ENCODE measurements around the gene IL12RB1.

IL12RB1 gene

DNA sequence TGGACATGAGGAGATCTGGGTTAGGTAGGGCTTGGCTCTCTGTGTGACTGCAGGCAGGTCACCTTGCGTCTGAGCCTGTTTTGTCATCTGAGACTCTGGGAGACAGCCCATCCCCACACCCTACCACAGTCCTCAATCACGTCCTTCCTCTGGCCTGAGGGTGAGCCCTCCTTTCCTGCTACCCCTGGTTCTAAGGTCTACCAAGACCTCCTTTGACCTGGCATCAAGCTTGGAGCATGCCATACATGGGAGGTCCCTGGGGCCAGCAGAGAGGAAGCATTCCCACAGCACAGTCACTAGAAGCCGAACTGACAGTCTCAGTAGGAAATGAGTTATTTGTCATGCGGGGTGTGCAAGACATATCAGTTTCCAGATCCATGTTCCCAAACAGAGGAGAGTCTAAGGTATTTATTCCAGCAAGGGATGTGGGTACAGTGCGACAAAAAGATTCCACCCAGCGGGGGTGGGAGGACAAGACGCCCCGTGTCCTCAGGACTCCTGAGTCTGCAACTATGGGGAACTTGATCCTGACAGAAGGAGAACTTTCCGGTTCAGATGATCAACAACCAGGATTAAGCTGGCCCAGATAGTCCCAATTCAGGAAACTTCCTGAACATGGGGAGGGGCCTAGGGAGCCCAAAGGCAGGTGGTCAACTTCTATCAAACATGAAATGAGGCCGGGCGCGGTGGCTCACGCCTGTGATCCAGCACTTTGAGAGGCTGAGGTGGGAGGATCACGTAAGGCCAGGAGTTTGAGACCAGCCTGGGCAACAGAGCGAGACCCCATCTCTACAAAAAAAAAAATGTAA lies 69.3 kb downstream of the IL12RB1 start:
- peak overlapping the region in 1 of 2 donors; percentile 77 for H3K27ac Mint-ChIP-seq
- peaks cover 88% of the 10 kb centered on the region for H3K4me1 Mint-ChIP-seq
- H3K27me3 Mint-ChIP-seq, result no peaks in the 10 kb centered on the region
- peaks cover 0 to 5% of the 10 kb centered on the region in 2 donors for H3K9me3 Mint-ChIP-seq
- DNase-seq (no peak), ATAC-seq (no peak)
- H3K4me3 Mint-ChIP-seq, result no peak overlapping the region

DNA sequence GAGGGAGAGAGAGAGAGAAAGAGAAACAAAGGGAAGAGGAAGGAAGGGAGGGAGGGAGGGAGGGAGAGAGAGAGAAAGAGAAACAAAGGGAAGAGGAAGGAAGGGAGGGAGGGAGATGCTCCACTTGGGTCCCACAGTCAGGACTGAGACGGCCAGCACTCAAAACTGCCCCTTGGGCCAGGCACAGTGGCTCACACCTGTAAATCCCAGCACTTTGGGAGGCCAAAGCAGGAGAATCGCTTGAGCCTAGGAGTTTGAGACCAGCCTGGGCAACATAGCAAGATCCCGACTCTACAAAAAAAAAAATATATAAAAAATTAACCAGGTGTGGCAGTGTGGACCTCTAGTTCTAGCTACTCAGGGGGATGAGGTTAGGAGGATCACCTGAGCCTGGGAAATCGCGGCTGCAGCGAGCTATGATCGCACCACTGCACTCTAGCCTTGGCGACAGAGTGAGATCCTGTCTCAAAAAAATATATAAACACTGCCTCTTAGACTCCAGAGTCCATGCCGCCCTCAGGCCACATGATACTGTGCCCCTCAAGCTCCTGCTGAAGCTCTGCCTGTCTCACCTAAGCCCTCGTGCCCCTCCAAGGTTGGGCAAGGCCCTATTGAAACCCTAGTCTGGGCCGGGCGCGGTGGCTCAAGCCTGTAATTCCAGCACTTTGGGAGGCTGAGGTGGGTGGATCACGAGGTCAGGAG lies 70.4 kb downstream of the IL12RB1 start:
- H3K27me3 Mint-ChIP-seq, result no peaks in the 10 kb centered on the region
- DNase-seq (no peak), ATAC-seq (no peak)
- H3K4me1 Mint-ChIP-seq, result peaks cover 79% of the 10 kb centered on the region
- H3K9me3 Mint-ChIP-seq, result no peaks in the 10 kb centered on the region
- no peak overlapping the region for H3K4me3 Mint-ChIP-seq
- H3K27ac Mint-ChIP-seq, result peak overlapping the region in 1 of 2 donors; percentile 45

DNA sequence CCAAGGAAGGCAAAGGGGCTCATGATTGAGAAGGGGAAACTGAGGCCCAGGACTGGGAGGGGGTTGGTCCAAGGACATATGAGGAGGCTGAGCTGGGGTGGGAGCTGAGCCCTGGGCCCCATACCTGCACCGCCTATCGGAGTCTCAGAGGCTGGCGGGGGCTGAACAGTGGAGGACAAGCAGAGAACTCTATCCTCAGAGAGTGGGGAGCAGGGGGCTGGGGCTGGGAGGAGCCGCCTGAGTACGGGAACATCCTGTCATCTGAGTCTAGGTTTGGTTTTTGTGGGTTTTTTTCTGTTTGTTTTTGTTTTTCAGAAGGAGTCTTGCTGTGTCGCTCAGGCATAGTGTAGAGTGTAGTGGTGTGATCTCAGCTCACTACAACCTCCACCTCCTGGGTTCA lies 72.5 kb downstream of the IL12RB1 start:
- DNase-seq (peak in 1 of 2 donors; percentile 32), ATAC-seq (peak; percentile 77)
- Mint-ChIP-seq H3K4me1 (peaks cover 77% of the 10 kb centered on the region), H3K4me3 (peak overlapping the region; percentile 63 to 66), H3K27me3 (no peaks in the 10 kb centered on the region), H3K9me3 (no peaks in the 10 kb centered on the region), H3K27ac (peak overlapping the region; percentile 66 to 95)

DNA sequence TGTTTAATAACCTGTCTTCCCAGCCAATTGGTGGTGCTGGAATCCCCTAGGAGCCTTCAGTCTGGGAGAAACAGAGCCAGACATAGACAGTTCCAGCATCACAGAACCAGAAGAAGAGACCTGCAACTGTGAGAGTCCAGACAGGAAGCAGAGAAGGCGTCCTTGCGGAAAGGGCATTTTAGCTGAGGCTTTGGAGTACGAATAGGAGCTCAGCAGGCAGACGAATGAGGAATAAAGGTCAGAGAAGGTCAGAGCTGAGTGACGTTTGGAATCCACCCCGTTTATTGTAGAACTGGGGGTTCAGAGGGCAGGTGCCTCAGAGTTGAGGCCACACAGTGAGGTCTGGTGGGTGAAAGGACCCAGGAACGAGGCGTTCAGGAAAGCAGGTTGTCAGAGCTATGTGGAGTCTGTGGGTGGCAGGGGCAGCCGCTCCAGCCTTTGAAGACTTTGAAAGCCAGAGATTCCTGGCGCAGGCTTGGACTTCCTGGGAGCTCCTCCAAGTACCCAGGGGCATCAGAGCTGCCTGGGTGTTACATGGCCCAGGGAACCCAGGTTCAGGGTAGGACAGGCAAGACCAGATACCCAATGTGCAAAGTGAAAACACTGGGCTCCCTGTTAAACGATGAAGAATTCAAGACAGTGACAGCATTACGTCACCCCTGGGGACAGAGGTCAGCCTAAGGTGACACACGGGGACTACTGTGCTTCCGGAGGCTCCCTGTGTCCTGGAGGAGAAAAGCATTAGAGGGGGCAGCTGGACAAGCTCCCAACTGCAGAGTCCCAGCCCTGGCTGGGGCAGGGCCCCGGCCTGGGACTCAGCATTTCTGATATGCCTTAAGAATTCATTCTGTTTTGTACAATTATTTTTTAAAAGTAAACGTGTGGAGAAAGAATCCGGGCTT lies 73.3 kb downstream of the IL12RB1 start:
- Mint-ChIP-seq H3K27ac (peak overlapping the region in 1 of 2 donors; percentile 95), H3K27me3 (no peaks in the 10 kb centered on the region), H3K4me3 (peak overlapping the region; percentile 63 to 66), H3K4me1 (peaks cover 78% of the 10 kb centered on the region), H3K9me3 (no peaks in the 10 kb centered on the region)
- ATAC-seq (peak; percentile 39), DNase-seq (no peak)

DNA sequence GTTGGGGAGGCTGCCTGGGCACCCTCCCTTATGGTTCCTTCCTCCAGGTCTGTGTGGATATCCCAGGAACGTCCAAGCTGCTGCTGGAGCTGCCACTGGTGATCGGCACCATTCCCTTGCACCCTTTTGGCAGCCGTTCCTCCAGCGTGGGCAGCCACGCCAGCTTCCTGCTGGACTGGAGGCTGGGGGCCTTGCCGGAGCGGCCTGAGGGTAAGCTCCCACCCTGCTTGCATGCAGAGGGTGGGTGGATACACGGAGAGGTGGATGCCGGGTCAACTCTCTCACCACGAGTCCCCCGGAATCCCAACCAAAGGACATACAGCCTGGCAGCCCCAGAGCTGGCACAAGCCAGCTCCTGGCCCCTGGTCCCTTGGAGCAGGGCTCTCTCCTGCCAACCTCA lies 76.6 kb downstream of the IL12RB1 start:
- no peaks in the 10 kb centered on the region for H3K9me3 Mint-ChIP-seq
- peaks cover 77% of the 10 kb centered on the region for H3K4me1 Mint-ChIP-seq
- H3K27ac Mint-ChIP-seq, result peak overlapping the region in 1 of 2 donors; percentile 67
- DNase-seq (no peak), ATAC-seq (no peak)
- H3K4me3 Mint-ChIP-seq, result peak overlapping the region in 1 of 2 donors; percentile 54
- H3K27me3 Mint-ChIP-seq, result no peaks in the 10 kb centered on the region

DNA sequence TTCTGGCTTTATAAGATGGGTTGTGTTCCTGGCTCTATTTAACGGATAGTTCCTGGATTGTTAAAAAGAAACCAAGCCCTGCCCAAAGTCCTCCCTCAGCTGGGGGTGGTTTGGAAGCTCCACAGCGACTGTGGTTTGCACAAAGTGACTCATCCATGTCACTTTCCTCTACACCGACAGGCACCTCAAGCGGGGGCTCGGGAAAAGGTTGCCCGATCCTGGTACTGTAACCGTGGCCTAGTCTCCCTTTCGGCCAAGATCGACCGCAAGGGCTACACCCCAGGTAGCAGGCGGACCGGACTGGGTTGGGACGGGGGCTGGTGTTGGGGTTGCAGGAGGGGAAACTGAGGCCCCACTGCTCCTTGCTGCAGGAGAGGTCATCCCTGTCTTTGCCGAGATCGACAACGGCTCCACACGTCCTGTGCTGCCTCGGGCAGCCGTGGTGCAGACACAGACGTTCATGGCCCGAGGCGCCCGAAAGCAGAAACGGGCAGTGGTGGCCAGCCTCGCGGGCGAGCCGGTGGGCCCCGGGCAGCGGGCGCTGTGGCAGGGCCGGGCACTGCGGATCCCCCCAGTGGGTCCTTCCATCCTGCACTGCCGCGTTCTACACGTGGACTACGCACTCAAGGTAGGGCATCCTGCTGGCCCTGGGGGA lies 77.2 kb downstream of the IL12RB1 start:
- Mint-ChIP-seq H3K27me3 (no peaks in the 10 kb centered on the region), H3K9me3 (no peaks in the 10 kb centered on the region), H3K4me1 (peaks cover 71% of the 10 kb centered on the region), H3K27ac (no peak overlapping the region), H3K4me3 (peak overlapping the region; percentile 80 to 93)
- ATAC-seq (no peak), DNase-seq (no peak)

Data from stimulated activated naive CD8-positive, alpha-beta T cell treated with anti-CD3 and anti-CD28 coated beads, Interleukin-15, amount 100 ng/mL, for 72 hours (primary cell).